ENCODE results near the gene FUBP3. TPM values are rescaled to one million over a fixed set of nuclear protein-coding genes. Genes with fewer than 3 reads are reported as not detected.

Gene FUBP3
- total RNA-seq, 2 experiments from 2014 or later = 48.4 to 50.8 TPM

DNA sequence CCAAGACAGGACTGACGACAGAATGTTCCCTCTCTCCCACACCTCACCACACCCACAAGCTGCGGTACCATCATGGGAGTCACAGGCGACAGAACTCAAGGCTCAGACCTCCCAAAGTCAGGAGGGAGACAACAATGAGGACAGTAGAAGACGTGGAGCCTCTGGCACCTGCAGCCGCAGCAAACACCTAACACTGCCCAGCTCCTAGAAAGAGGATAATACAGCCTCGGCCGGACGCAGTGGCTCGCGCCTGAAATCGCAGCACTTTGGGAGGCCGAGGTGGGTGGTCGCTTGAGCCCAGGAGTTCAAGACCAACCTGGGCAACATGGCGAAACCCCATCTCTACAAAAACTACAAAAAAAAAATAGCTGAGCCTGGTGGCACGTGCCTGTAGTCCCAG, 71.8 kb downstream of the FUBP3 start:
- DNase-seq = no peak
- peaks cover 2% of the 10 kb centered on the region for H3K9me3 Mint-ChIP-seq
- no peak overlapping the region for H3K27ac Mint-ChIP-seq
- H3K4me1 Mint-ChIP-seq = no peaks in the 10 kb centered on the region
- no peaks in the 10 kb centered on the region for H3K36me3 Mint-ChIP-seq
- H3K4me3 Mint-ChIP-seq = no peak overlapping the region
- peaks cover 12% of the 10 kb centered on the region for H3K27me3 Mint-ChIP-seq

DNA sequence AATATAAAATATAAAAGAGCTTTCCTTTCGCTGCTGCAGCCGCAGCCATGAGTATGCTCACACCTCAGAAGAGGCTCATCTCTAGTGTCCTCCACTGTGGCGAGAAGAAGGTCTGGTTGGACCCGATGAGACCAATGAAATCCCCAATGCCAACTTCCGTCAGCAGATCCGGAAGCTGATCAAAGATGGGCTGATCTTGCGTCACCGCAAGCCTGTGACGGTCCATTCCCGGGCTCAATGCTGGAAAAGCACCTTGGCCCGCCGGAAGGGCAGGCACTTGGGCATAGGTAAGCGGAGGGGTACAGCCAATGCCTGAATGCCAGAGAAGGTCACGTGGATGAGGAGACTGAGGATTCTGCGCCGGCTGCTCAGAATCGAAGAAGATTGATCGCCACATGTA, 72.4 kb downstream of the FUBP3 start:
- Mint-ChIP-seq H3K4me1 (no peaks in the 10 kb centered on the region), H3K9me3 (no peaks in the 10 kb centered on the region), H3K4me3 (no peak overlapping the region), H3K36me3 (no peaks in the 10 kb centered on the region), H3K27ac (no peak overlapping the region), H3K27me3 (peaks cover 17% of the 10 kb centered on the region)
- DNase-seq = no peak

DNA sequence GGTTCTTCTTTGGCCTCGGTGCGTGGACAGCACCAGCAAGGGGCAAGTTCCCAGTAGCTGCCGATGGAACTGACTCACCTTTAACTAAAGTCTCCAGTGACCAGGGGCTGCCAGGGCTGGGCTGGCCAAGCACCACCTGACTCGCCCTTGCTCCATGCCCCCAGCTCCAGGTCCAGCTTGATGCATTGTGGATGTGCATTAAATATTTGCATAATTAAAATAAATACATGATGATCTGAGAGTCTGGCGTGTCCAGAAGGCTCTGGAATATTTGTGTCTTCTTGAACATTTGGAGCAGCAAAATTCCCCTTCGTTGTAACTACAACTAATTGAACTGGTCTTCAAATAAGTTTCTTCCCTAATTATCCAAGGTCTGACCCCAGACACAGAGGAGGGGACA, 75.5 kb downstream of the FUBP3 start:
- Mint-ChIP-seq H3K4me1 (peaks cover 2% of the 10 kb centered on the region), H3K36me3 (no peaks in the 10 kb centered on the region), H3K27ac (no peak overlapping the region), H3K4me3 (no peak overlapping the region), H3K27me3 (peaks cover 41% of the 10 kb centered on the region), H3K9me3 (no peaks in the 10 kb centered on the region)
- no peak for DNase-seq

DNA sequence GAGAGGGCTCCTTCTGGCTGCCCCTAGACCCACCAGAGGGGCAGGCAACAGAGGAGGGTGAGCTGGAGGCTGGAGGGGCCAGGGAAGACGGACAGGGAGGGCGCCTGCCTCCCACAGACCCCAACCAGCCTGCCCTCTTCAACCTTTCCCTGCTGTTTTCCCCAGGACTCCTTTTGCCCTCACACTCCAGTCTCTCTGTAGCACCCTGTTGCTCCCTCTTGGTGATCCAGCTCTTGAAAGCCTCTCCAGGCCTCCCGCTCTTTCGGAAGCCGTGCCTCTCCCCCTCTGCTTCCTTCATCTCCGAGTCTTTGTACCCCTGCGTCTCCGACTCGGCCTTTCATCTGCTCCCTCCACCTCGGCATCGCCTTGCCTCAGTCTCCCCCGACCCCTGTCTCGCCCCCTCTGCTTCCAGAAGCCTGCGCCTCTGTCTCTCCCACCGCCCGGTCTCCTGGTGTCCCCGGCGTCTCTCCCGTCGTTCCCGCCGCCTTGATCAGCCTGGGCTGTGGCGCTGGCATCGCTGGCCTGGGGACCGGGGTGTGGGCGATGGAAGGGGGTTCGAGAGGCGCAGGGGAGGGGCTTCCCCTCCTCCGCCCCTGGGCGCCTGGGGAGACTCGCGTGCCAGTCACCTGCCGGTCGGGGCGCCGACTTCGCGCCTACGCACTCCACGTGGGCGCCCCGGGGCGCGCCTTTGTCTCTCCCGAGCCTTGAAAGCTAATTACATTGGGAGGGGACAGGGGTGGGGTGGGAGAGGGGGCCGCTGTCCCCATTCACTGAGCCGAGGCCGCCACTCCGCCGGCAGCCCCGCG, 79.7 kb downstream of the FUBP3 start:
- DNase-seq = no peak
- H3K27ac Mint-ChIP-seq = no peak overlapping the region
- H3K36me3 Mint-ChIP-seq = no peaks in the 10 kb centered on the region
- H3K27me3 Mint-ChIP-seq = peaks cover 79% of the 10 kb centered on the region
- no peak overlapping the region for H3K4me3 Mint-ChIP-seq
- peaks cover 10% of the 10 kb centered on the region for H3K4me1 Mint-ChIP-seq
- H3K9me3 Mint-ChIP-seq = no peaks in the 10 kb centered on the region

DNA sequence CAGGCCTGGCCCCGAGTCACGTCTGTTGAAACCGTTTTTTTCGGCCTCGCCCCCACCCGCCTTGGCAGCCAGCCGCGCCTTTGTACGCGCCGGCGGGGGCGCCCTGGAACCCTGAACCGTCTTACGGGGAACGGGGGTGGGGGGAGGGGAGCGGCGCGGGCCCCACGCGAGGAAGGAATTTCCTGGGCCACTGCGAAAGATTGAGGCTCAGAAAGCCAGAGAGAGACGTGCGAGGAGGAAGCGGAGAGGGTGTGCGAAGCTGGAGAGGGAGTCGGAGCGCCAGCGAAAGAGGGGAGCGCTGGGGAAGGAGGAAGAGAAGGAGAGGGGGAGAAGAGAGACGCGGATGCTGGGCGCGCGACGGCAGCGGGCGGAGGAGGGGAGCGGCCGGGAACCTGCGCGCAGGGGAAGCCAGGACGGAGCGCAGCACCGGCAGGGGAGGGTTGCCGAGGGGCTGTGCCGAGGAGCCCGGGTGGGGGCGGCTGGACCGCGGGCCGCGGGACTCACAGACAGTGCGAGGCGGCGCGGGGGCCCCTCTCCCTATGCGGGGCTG, 80.4 kb downstream of the FUBP3 start:
- Mint-ChIP-seq H3K4me3 (peak overlapping the region; percentile 48), H3K27ac (no peak overlapping the region), H3K27me3 (peaks cover 86% of the 10 kb centered on the region), H3K36me3 (no peaks in the 10 kb centered on the region), H3K4me1 (peaks cover 10% of the 10 kb centered on the region), H3K9me3 (no peaks in the 10 kb centered on the region)
- DNase-seq = no peak

DNA sequence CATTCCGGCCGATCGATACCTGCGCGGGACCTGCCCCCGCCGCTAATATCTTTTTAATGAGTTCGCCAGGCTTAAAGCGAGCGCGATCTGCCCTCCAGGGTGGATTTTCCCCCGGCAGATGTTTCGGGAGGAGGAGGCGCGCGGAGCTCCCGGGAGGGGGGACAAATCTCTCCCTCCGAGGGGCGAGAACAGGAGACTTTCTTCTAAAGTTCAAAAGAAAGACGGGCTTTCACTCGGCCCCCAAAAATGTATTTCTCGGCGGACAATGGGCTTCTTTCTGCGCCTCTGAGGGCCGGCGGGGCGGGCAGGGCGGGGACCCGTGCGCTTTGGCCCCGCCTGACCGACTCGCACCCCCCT, 80.9 kb downstream of the FUBP3 start:
- H3K4me1 Mint-ChIP-seq = peaks cover 11% of the 10 kb centered on the region
- no peak overlapping the region for H3K27ac Mint-ChIP-seq
- H3K4me3 Mint-ChIP-seq = no peak overlapping the region
- H3K36me3 Mint-ChIP-seq = no peaks in the 10 kb centered on the region
- DNase-seq = no peak
- peaks cover 91% of the 10 kb centered on the region for H3K27me3 Mint-ChIP-seq
- no peaks in the 10 kb centered on the region for H3K9me3 Mint-ChIP-seq

DNA sequence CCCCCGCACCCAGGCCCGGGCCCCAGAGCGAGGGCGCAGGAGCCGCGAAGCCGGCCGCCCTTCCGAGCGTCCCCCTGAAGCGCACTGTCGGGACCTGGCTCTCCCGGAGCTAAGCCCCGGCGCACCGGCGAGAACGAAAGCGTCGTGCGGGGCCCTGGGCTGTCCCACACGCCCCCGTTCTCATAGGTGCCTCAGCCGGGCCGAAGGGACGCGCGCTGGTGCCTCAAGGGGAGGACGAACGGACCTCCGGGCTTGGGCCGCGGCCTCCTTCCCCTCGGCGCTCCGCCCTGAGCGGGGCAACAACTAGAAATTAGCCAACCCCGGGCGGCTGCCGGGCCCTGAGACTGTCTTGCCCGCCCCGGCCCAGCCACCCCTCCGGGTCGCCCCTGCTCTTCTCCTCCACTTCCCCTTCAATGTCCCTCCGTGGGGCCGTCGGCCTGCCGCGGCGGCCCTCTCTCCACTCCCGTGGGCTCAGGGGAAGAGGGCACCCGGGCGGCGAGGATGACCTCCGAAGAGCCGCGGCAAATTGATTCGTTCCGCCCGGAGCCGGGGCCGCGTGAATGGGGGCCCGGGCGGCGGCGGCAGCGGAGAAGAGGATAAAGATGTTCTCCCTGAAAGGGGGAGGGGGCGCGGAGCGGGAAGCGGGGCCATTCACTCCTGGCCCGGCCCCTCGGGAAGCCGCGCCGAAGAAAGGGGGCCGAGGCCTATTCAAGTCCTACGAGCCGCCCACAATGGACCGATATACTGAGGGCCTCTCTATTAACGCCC, 81.5 kb downstream of the FUBP3 start:
- H3K4me1 Mint-ChIP-seq = peaks cover 14% of the 10 kb centered on the region
- H3K27ac Mint-ChIP-seq = no peak overlapping the region
- no peaks in the 10 kb centered on the region for H3K9me3 Mint-ChIP-seq
- DNase-seq = no peak
- peak overlapping the region; percentile 37 for H3K4me3 Mint-ChIP-seq
- H3K36me3 Mint-ChIP-seq = no peaks in the 10 kb centered on the region
- H3K27me3 Mint-ChIP-seq = peaks cover 94% of the 10 kb centered on the region

DNA sequence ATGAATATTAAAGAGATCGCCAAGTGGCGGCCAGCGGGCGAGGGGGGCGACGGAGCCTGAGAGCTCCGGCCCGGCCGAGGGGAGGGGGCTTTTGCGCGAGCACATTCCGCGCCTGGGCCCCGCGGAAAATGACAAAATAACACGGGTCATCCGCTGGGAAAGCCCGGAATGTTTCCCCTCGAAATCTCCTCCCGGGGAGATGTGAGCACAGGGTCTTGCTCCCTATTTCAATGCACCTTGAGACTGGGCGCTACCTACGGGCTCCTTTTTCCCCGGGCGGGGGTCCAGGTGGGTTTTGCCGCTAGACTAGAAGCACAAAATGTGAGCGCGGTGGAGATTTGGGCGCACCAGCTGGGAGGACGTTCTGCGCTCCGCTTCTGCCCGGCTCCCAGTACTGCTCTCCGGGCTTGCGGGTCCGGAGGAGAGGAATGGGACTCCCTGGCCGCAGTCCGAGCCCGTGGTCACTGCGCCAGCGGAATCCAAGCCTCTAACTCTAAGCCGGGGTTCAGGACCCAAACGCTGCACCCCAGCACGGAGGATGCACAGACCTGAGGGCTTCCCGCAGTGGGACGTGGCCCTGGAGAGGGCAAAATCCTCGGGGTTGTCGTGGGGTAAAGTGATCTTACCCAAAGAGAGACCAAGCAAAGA, 82.2 kb downstream of the FUBP3 start:
- no peaks in the 10 kb centered on the region for H3K36me3 Mint-ChIP-seq
- H3K4me3 Mint-ChIP-seq = no peak overlapping the region
- peaks cover 95% of the 10 kb centered on the region for H3K27me3 Mint-ChIP-seq
- peaks cover 14% of the 10 kb centered on the region for H3K4me1 Mint-ChIP-seq
- DNase-seq = no peak
- no peak overlapping the region for H3K27ac Mint-ChIP-seq
- H3K9me3 Mint-ChIP-seq = no peaks in the 10 kb centered on the region

DNA sequence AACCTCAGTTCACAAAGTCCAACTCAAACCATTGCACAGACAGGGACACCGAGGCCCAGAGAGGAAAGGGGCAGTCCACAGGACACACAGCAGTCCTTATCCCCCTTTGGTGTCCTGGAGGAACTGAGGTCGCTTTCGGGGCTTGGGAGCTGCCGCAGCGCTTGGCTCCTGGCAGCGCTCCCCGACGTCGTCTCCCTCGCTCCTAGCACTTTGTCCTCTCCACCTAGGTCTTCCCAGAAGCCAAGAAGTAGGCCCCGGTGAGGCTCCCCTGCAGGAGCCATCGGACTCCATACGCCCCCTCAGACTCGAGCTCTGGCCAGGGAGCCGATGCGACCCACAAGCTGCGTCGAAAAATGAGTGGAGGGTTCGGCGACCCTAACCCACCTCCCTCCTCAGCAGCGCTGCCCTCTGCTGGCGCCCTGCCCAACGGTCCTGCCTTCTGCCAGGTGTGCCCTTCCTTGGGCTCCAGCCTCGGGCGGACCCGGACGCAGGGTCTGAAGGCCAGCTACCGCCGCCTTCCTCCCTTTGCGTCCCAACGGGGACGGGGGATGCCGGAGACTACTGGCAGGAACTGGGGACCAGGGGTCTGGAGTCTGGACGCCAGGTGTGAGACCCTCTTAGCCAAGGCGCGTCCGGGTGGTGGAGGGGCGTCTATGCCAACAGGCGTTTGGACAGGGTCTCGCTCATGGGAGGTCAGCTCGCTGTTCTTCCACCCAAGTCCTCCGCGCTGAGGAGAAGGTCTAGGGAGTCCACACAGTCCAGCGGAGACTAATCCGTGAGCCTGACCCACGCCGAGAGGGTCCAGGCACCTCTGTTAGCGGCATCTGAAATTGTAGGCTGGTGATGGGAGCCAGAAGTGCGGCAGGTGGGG, 83.0 kb downstream of the FUBP3 start:
- no peak for DNase-seq
- peaks cover 95% of the 10 kb centered on the region for H3K27me3 Mint-ChIP-seq
- no peaks in the 10 kb centered on the region for H3K9me3 Mint-ChIP-seq
- no peaks in the 10 kb centered on the region for H3K36me3 Mint-ChIP-seq
- H3K4me3 Mint-ChIP-seq = peak overlapping the region; percentile 15
- no peak overlapping the region for H3K27ac Mint-ChIP-seq
- H3K4me1 Mint-ChIP-seq = peaks cover 14% of the 10 kb centered on the region

DNA sequence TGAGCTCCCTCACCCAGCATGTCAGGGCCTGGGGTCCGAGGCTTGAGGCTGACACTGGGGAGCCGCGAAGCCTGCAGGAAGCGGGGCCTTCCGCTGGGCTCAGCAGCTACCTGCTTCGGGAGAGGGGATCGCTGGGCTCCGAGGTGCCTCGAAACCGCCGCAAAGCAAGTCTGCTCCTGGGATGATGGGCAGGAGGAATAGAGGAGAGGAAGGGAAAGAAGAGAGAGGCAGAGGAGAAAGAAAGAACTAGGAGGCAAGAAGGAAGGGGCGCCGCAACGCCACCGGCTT, 83.5 kb downstream of the FUBP3 start:
- Mint-ChIP-seq H3K9me3 (no peaks in the 10 kb centered on the region), H3K27me3 (peaks cover 93% of the 10 kb centered on the region), H3K4me1 (peaks cover 14% of the 10 kb centered on the region), H3K36me3 (no peaks in the 10 kb centered on the region), H3K4me3 (peak overlapping the region; percentile 15), H3K27ac (no peak overlapping the region)
- no peak for DNase-seq

DNA sequence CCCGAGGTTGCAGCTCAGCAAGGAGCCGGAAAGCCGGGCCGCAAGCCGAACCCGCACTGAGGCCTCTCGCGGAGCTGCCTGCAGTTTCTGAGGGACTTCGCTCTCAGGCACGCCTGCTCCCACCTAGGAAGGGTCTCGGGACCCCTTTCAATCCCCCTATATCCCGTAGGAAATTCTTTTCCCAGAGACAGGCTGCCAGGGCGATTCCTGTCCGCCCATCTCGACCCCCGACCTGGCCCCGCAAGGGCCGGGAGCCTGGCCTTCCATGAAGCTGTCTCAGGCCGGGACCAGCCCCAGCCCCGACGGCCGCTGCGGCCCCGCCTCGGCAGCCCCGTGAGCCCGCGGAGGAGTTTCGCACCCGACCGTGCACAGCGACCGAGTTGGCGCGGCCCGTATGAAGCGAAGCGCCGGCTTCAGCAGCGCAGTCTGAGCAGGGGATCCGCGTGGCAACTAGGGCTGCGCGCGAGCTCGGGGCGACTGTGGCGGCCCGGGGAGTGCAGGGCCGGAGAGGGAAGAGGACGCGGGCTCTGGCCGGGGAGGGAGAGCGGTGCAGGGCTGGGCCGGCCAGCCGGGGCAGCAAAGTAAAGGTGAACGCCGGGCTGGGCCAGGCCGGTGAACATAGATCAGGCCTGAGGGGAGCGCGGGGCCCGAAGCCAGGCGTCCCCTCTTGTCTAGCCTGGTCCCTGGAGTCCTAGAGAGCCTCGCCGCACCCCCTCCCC, 84.0 kb downstream of the FUBP3 start:
- H3K4me3 Mint-ChIP-seq = no peak overlapping the region
- no peak for DNase-seq

DNA sequence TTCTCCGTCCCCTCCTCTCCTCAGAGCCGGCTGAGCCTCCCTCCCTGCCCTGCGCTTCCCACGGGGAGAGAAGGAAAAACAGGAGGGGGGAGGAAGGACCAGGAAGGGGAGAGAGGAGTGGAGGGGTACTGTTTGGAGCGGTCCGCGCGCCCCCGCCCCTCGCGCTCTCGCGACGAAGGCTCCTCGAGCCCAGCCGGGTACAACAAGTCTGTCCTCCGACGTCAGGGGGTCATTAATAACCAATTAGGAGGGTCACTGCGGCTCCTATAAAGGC, 84.5 kb downstream of the FUBP3 start:
- Mint-ChIP-seq H3K36me3 (no peaks in the 10 kb centered on the region), H3K4me3 (no peak overlapping the region), H3K4me1 (peaks cover 14% of the 10 kb centered on the region), H3K9me3 (no peaks in the 10 kb centered on the region), H3K27ac (no peak overlapping the region), H3K27me3 (peaks cover 93% of the 10 kb centered on the region)
- DNase-seq = no peak

More for the DNA sequence above, 84.0 kb downstream of the FUBP3 start:
- Mint-ChIP-seq H3K27ac (no peak overlapping the region), H3K27me3 (peaks cover 93% of the 10 kb centered on the region), H3K9me3 (no peaks in the 10 kb centered on the region), H3K36me3 (no peaks in the 10 kb centered on the region), H3K4me1 (peaks cover 14% of the 10 kb centered on the region)

DNA sequence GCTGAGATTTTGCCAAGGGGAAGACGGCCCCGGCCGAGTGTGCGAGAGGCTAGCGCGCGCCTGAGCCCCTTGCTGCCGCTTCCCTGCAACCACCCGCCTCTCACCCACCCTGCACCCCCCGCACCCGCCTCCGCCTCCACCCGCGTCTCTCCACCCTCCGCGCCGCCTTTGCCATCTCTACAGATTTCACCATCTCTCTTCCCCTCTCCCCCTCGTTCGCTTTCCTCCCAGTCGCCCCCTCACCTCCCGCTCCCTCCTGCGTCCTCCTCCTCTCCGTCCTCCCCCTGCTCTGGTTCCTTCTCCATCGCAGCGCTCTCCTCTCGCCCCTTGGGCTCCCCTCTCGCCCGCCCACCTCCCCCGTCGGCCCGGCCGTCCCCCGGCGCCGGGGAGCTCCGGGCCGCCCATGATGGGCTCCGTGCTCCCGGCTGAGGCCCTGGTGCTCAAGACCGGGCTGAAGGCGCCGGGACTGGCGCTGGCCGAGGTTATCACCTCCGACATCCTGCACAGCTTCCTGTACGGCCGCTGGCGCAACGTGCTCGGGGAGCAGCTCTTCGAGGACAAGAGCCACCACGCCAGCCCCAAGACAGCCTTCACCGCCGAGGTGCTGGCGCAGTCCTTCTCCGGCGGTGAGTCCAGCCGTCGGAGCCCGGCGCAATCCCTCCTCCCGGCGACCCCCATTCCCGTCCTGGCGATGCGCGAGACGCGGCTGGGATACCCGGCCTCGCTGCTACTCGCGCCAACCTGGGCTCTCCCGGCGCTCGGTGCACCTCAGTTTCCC, 85.1 kb downstream of the FUBP3 start, which contains the start of gene PRDM12:
PRDM12 (plus strand) TSS at position 344 of the 778 bp plus-strand sequence; CDS start at position 404, 60 bp downstream.
- Mint-ChIP-seq H3K36me3 (no peaks in the 10 kb centered on the region), H3K27ac (no peak within 1 kb of the TSS), H3K4me3 (peak within 1 kb of the TSS; percentile 48), H3K9me3 (no peaks in the 10 kb centered on the region), H3K27me3 (peaks cover 90% of the 10 kb centered on the region), H3K4me1 (peaks cover 14% of the 10 kb centered on the region)
- no peak for DNase-seq

Data from activated naive CD8-positive, alpha-beta T cell treated with anti-CD3 and anti-CD28 coated beads for 36 hours (primary cell).